ENCODE data around the gene FBXO30.

FBXO30 gene

DNA sequence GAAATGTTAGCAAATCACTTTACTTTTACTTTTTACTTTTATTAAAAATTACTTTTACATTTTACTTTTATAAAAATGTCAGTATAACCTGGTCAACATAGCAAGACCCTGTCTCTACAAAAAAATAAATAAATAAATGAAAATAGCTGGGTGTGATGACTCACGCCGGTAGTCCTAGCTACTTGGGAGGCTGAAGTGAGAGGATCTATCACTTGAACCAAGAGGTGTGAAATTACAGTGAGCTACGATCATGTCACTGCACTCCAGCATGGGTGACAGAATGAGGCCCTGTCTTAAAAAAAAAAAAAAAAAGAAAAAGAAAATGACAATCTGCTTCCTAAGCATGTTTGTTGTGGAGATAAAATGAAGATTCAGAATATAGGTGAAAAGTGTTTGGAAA, 31.0 kb upstream of the FBXO30 start:
- no peak overlapping the region for H3K27ac ChIP-seq
- no peak for TF ChIP-seq CTCF (conservative IDR thresholded peaks at IDR 0.05)

- no peak overlapping the region for H3K27ac ChIP-seq
- TF ChIP-seq CTCF (conservative IDR thresholded peaks at IDR 0.05) = no peak
Measured at GRCh38 chr6:145844933-145845540, 30.4 kb upstream of the FBXO30 start.

DNA sequence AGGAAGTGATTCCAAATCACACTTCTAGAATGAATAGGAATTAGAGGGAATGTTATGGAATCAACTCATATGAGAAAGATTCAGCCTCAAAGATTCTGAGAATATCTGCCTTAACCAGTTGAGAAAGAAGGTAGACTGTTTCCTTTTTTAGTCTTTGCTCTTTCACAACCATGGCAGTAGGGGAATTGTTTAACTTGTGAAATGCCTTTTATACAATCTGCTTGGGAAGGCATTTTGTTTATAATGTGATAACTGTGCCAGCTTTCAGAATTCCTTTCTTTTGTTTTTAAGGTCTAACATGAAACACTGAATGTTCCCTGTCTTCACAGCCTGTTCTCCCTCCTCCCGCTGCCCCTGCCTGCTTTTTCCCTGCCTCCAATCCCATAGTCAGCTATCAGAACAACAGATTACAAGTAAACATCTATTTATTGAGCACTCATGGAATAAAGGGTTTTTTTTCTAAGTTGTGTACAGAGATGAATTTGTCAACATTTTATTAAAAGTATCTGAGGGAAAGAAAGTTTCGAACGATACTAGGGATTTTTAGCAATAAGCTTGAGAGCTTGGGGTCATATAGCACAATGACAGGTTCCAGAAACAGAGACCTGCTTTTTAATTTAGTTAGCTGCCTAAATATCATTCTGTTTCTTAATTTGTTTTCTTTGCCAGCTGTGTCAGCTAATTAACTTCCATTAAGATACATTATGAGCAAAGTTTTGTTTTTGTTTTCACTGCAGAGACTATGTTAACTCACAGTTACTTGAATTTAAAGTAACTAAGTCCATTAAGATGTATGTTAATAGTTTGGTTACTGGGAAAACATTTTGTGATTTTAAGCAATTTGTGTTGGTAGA, 28.3 kb upstream of the FBXO30 start:
- no peak overlapping the region for H3K27ac ChIP-seq
- no peak for TF ChIP-seq CTCF (conservative IDR thresholded peaks at IDR 0.05)

- no peak for TF ChIP-seq CTCF (conservative IDR thresholded peaks at IDR 0.05)
- H3K27ac ChIP-seq = peak overlapping the region; percentile 43
Measured at GRCh38 chr6:145841668-145842067, 27.1 kb upstream of the FBXO30 start.

DNA sequence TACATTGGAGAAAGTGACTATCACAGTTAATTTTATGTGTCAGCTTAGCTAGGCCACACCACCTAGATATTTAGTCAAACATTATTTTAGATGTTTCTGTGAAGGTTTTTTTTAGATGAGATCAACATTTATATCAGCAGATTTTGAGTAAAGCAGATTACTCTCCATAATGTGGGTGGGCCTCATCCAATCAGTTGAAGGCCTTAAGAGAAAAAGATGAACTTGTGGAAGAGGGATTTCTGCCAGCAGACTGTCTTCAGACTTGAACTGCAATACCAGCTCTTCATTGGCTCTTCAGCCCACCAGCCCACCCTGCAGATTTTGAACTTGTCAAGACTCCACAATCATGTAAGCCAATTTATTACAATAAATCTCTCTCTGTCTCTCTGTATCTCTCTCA, 25.1 kb upstream of the FBXO30 start:
- no peak for TF ChIP-seq CTCF (conservative IDR thresholded peaks at IDR 0.05)
- no peak overlapping the region for H3K27ac ChIP-seq

- no peak overlapping the region for H3K27ac ChIP-seq
- no peak for TF ChIP-seq CTCF (conservative IDR thresholded peaks at IDR 0.05)
Measured at GRCh38 chr6:145838305-145838704, 23.7 kb upstream of the FBXO30 start.

DNA sequence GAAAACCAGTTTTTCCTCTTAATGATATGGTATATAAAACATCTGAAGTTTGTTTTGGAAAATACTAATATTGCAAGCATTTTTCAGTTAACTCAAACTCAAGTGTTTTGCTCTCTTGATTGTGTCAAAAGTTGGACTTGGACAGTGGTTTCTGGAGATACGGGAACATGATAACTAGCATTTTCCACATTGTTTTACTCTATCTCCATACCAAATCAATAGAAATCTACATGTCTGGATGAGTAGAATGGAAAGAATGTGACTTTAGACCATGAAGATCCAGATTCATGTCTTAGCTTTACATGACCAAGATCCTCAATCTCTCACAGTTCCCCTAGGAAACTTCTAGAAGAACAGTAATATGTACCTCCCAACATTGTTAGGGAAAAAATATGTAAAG, 22.2 kb upstream of the FBXO30 start:
- no peak overlapping the region for H3K27ac ChIP-seq
- TF ChIP-seq CTCF (conservative IDR thresholded peaks at IDR 0.05) = no peak

Measured in VCaP (cell line).